PC-3 (cell line): ENCODE measurements around the gene PNISR. TPM values are rescaled to one million over a fixed set of nuclear protein-coding genes. Genes with fewer than 3 reads are reported as not detected.

ENCODE experiments used
- ATAC-seq: fragments of 200-7000 bp; cut with Tn5 transposase; 2 replicates; pipeline ENCODE4 v1.9.1; 2020; ENCODE audit warnings: mild to moderate bottlenecking, moderate library complexity
- BruUV-seq: library from RNA; stranded (reverse); fragments of 400-500 nt; replicated peaks from 2 replicates; lab custom pipeline; 2021; lab: Mats Ljungman, UMichigan
- CTCF ChIA-PET: fragments of 300-600 bp; sonication (Branson Sonifier 250); formaldehyde crosslinking; loops from one replicate; lab custom pipeline; 2022; ENCODE audit warnings: antibody characterized with exemption; lab: Charles Lee
- POLR2A ChIA-PET: fragments of 300-600 bp; sonication (Branson Sonifier 250); formaldehyde crosslinking; loops from one replicate; lab custom pipeline; 2022; ENCODE audit warnings: antibody characterized with exemption; ENCODE audit not compliant: unreplicated experiment; lab: Charles Lee
- DNase-seq: peaks from one replicate; pipeline ENCODE4 v3.0.0-alpha.2; 2015
- H2AFZ ChIP-seq: fragments of 300-600 bp; sonication (generic); 2 replicates; pipeline ENCODE4 v1.6.0; 2016; ENCODE audit warnings: antibody characterized with exemption, low read length
- H3F3A ChIP-seq: fragments of 300-600 bp; sonication (generic); one replicate; pipeline ENCODE4 v1.6.0; 2017; ENCODE audit warnings: antibody characterized with exemption, low read length, control low read depth, mild to moderate bottlenecking; ENCODE audit not compliant: unreplicated experiment
- H3K27ac ChIP-seq: fragments of 300-600 bp; sonication (generic); 2 replicates; pipeline ENCODE4 v1.5.1; 2016; ENCODE audit warnings: mild to moderate bottlenecking, low read length
- H3K27me3 ChIP-seq: fragments of 300-600 bp; sonication (generic); 2 replicates; pipeline ENCODE4 v1.6.1; 2016; ENCODE audit warnings: low read length, mixed read lengths
- H3K36me3 ChIP-seq: fragments of 300-600 bp; sonication (generic); 2 replicates; pipeline ENCODE4 v1.6.1; 2016; ENCODE audit warnings: low read depth, mixed run types, low read length, mixed read lengths
- H3K4me1 ChIP-seq: fragments of 300-600 bp; sonication (generic); 2 replicates; pipeline ENCODE4 v1.5.1; 2016; ENCODE audit warnings: low read length; ENCODE audit not compliant: insufficient read depth
- H3K4me2 ChIP-seq: fragments of 300-600 bp; sonication (generic); 2 replicates; pipeline ENCODE4 v1.6.0; 2016; ENCODE audit warnings: low read length
- H3K4me3 ChIP-seq: fragments of 300-600 bp; sonication (generic); 2 replicates; pipeline ENCODE4 v1.5.1; 2016; ENCODE audit warnings: mild to moderate bottlenecking, low read length, mixed read lengths
- H3K79me2 ChIP-seq: fragments of 300-600 bp; sonication (generic); 2 replicates; pipeline ENCODE4 v1.6.1; 2017; ENCODE audit warnings: low read length, mixed read lengths
- H3K9ac ChIP-seq: fragments of 300-600 bp; sonication (generic); 2 replicates; pipeline ENCODE4 v1.6.0; 2016; ENCODE audit warnings: mild to moderate bottlenecking, low read length
- H3K9me2 ChIP-seq: fragments of 300-600 bp; sonication (generic); replicated peaks from 2 replicates; pipeline ENCODE4 v1.6.1; 2016; ENCODE audit warnings: mixed run types, low read length, mixed read lengths
- H3K9me3 ChIP-seq: fragments of 300-600 bp; sonication (generic); 2 replicates; pipeline ENCODE4 v1.6.1; 2016; ENCODE audit warnings: low read length, mixed read lengths
- H4K20me1 ChIP-seq: fragments of 300-600 bp; sonication (generic); 2 replicates; pipeline ENCODE4 v1.6.1; 2016; ENCODE audit warnings: low read length, mixed read lengths
- EZH2 ChIP-seq: fragments of 300-600 bp; sonication (generic); IDR thresholded peaks from one replicate; pipeline ENCODE4 v1.6.1; 2017; ENCODE audit warnings: antibody characterized with exemption, mild to moderate bottlenecking, low read length; ENCODE audit not compliant: unreplicated experiment
- EZH2phosphoT487 ChIP-seq: fragments of 300-600 bp; sonication (generic); IDR thresholded peaks from 2 replicates; pipeline ENCODE4 v1.6.1; 2018; ENCODE audit warnings: mild to moderate bottlenecking, antibody characterized with exemption, low read length, borderline replicate concordance
- intact Hi-C: fragments of 100-400 bp; cut with micrococcal nuclease; formaldehyde crosslinking; loops from 2 replicates; pipeline ENCODE4 v1.9.0; 2023
- total RNA-seq: library from RNA; depleted of rRNA; stranded (reverse); fragments of >200 nt; gene quantifications from 2 replicates; pipeline ENCODE4 v1.2.3, GENCODE V29; 2014
- TF ChIP-seq, protein P1 (sequence below): fragments of 300-600 bp; sonication (generic); conservative IDR thresholded peaks from 2 replicates; pipeline ENCODE4 v1.5.1; 2017; ENCODE audit warnings: antibody characterized with exemption, low read depth, mild to moderate bottlenecking, low read length

Gene PNISR
- total RNA-seq, 1 experiment from 2014 or later, result 42.5 TPM

DNA sequence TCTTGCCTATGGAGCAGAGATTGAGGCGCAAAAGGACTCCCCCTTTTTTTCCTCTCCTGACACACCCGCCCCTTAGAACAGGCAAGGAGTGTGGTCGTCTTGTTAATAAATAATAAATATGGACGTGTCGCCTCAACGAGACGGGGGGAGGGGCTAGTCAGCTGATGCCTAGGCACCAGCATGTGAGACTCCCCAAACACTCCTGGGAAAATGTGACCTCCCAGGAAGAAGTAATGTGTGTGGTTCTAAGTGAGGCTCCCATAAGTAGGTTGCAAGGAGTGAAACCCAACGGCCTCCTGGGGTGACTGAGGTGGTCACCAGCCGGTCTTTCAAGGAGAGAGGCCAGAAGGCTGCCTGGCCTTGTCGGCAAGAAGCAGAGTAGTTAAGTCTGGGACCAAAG is 74.5 kb downstream of the PNISR start:
- Histone ChIP-seq H3K79me2 (no peaks in the 10 kb centered on the region), H3K9ac (no peak overlapping the region), H3K27ac (no peak overlapping the region), H3K27me3 (no peaks in the 10 kb centered on the region), H2AFZ (peak overlapping the region; percentile 92), H3F3A (no peaks in the 10 kb centered on the region), H3K4me3 (peak overlapping the region; percentile 82), H3K9me3 (no peaks in the 10 kb centered on the region), H3K9me2 (no peaks in the 10 kb centered on the region), H3K4me1 (peaks cover 12% of the 10 kb centered on the region), H3K36me3 (no peaks in the 10 kb centered on the region), H3K4me2 (peak overlapping the region; percentile 97), H4K20me1 (no peaks in the 10 kb centered on the region)
- TF ChIP-seq, protein P1, sequence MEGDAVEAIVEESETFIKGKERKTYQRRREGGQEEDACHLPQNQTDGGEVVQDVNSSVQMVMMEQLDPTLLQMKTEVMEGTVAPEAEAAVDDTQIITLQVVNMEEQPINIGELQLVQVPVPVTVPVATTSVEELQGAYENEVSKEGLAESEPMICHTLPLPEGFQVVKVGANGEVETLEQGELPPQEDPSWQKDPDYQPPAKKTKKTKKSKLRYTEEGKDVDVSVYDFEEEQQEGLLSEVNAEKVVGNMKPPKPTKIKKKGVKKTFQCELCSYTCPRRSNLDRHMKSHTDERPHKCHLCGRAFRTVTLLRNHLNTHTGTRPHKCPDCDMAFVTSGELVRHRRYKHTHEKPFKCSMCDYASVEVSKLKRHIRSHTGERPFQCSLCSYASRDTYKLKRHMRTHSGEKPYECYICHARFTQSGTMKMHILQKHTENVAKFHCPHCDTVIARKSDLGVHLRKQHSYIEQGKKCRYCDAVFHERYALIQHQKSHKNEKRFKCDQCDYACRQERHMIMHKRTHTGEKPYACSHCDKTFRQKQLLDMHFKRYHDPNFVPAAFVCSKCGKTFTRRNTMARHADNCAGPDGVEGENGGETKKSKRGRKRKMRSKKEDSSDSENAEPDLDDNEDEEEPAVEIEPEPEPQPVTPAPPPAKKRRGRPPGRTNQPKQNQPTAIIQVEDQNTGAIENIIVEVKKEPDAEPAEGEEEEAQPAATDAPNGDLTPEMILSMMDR, result no peak
- no peak for TF ChIP-seq EZH2phosphoT487
- no peak for TF ChIP-seq EZH2
- POLR2A ChIA-PET, result no interaction called here
- DNase-seq, result no peak
- intact Hi-C loops, result loop anchor here (1.0 kb wide), 1 partner anchor 16 kb away; no protein-coding TSS in a partner anchor
- no TSS peak for BruUV-seq
- CTCF ChIA-PET, result no interaction called here
- no peak for ATAC-seq

DNA sequence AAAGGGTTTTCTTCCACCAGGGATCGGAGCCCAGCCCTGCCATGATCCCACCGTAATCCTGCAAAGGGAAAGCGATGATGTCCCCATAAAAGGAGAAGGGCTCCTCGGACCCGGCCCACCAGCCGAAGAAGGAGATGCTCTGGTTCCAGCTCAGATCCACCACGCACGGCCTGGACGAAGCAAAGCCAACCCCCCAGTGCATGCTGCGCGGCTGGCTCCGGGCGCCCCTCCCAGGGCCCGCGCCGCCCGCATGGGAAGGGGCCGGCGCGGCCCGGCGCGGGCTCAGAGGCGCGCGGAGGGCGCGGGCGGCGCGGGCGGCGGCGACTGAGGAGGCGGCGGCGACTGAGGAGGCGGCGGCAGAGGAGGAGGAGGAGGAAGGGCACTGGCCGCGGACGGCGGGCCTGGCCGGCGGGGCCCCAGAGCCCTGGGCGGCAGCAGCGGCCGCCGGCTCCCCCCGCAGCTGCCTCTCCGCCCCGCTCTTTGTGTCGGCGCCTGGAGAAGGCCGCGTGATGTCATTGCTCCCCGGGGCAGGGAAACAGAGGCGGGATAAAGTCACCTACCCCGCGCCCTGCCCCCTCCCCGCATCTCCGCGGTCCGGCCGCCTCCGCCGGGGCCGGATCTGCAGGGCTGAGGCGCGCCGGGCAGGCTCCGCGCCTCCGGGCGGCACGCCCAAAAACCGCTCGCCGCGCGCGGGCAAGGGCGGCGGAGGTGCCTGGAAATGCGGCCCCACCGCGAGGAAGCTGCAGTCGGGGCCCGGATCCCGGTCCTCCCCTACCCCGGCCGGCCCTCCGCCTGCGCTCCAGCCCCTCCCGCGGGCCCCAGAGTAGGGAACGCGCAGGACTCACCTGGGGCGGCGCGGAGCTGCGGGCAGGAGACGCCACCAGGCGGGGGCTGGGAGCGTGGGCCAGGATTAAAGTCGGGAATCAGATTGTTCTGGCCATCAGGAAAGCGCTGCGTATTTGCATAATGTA is 75.7 kb downstream of the PNISR start, which contains the start of gene FAXC:
Gene FAXC, minus strand, starts transcription at position 504 of the 971 bp plus-strand sequence. Its CDS starts 302 bp downstream, at position 202.
- DNase-seq, result peak; percentile 58
- Histone ChIP-seq H3K27me3 (no peaks in the 10 kb centered on the region), H3K9me2 (no peaks in the 10 kb centered on the region), H3K4me3 (peak within 1 kb of the TSS; percentile 82), H3K4me2 (peak within 1 kb of the TSS; percentile 97), H4K20me1 (no peaks in the 10 kb centered on the region), H3K36me3 (no peaks in the 10 kb centered on the region), H3K27ac (no peak within 1 kb of the TSS), H3F3A (no peaks in the 10 kb centered on the region), H3K79me2 (no peaks in the 10 kb centered on the region), H3K9me3 (no peaks in the 10 kb centered on the region), H3K4me1 (peaks cover 21% of the 10 kb centered on the region), H3K9ac (peak within 1 kb of the TSS; percentile 35; the same call in 1 of the 2 replicates), H2AFZ (peak within 1 kb of the TSS; percentile 92)
- peak; percentile 84 for ATAC-seq
- TF ChIP-seq EZH2phosphoT487, result no peak
- TF ChIP-seq, protein P1, result peak; percentile 42; the same call in 1 of the 2 replicates
- ChIA-PET CTCF (interaction anchor here (0.6 kb wide), 1 partner anchor 15 kb away, joined by 3 read pairs; no protein-coding TSS in a partner anchor), POLR2A (interaction anchor here (0.6 to 0.8 kb wide), 3 partner anchors 12 to 163 kb away, joined by 3 to 10 read pairs (median 3); no protein-coding TSS in a partner anchor)
- intact Hi-C loops, result loop anchor here (1.0 to 5.0 kb wide), 2 partner anchors 15 to 43 kb away; partner anchors contain the start of gene COQ3
- BruUV-seq, result no TSS peak
